Naive thymus-derived CD4-positive, alpha-beta T cell (primary cell): Measurements from ENCODE around the gene CACNG4. TPM values are rescaled to one million over a fixed set of nuclear protein-coding genes. Genes with fewer than 3 reads are reported as not detected.
A peak's percentile ranks its signal among the peaks of the same experiment; 100 is the strongest.

Experiments
- ATAC-seq: fragments of 150-1000 bp; cut with Tn5 transposase; 2 replicates; pipeline ENCODE4 v1.10.0; 2021; ENCODE audit warnings: mild to moderate bottlenecking, moderate library complexity
- CTCF ChIA-PET: fragments of 350-600 bp; sonication (Branson Sonifier 250); formaldehyde crosslinking; loops from one replicate; lab custom pipeline; 2021; ENCODE audit warnings: antibody characterized with exemption; lab: Charles Lee
- POLR2A ChIA-PET: fragments of 350-600 bp; sonication (Branson Sonifier 250); formaldehyde crosslinking; loops from one replicate; lab custom pipeline; 2021; ENCODE audit warnings: antibody characterized with exemption, inconsistent platforms; lab: Charles Lee
- DNase-seq, 9 donors: peaks; one replicate each; pipeline versions ENCODE4 v3.0.0 to v3.0.0-alpha.2; 2020 to 2022; ENCODE audit warnings: mixed read lengths in 1 of 9
- H3K27ac ChIP-seq: one replicate; pipeline ENCODE4 v1.7.0; 2013; ENCODE audit warnings: mild to moderate bottlenecking, low read depth, low read length, moderate library complexity
- H3K27me3 ChIP-seq, 2 donors: one replicate each; pipeline ENCODE4 v1.7.0; 2013; ENCODE audit warnings: low read length in 2 of 2, mild to moderate bottlenecking in 2 of 2, moderate library complexity in 2 of 2; ENCODE audit not compliant: control insufficient read depth in 2 of 2, insufficient read depth in 2 of 2
- H3K36me3 ChIP-seq, 3 experiments: 1 replicate in 2 of 3; 2 replicates in 1 of 3; pipeline ENCODE4 v1.7.0; 2013; ENCODE audit warnings: low read length in 3 of 3, mild to moderate bottlenecking in 3 of 3, moderate library complexity in 1 of 3; ENCODE audit not compliant: insufficient read depth in 3 of 3, control insufficient read depth in 2 of 3
- H3K4me1 ChIP-seq, 2 donors: one replicate each; pipeline ENCODE4 v1.7.0; 2013; ENCODE audit warnings: low read length in 2 of 2, mild to moderate bottlenecking in 2 of 2, moderate library complexity in 1 of 2; ENCODE audit not compliant: control insufficient read depth in 2 of 2, insufficient read depth in 2 of 2
- H3K4me3 ChIP-seq: 2 replicates; pipeline ENCODE4 v1.7.0; 2013; ENCODE audit warnings: mild to moderate bottlenecking, low read length
- H3K9me3 ChIP-seq, 3 experiments: 1 replicate in 2 of 3; 2 replicates in 1 of 3; pipeline ENCODE4 v1.7.0; 2013; ENCODE audit warnings: low read length in 3 of 3; ENCODE audit not compliant: control insufficient read depth in 2 of 3
- H3K27ac Mint-ChIP-seq, 9 donors: one replicate each; pipeline ENCODE4 v1.8.0; 2020 to 2022; ENCODE audit warnings: mixed read lengths in 9 of 9, mild to moderate bottlenecking in 8 of 9, moderate library complexity in 5 of 9, inconsistent platforms in 2 of 9
- H3K27me3 Mint-ChIP-seq, 5 donors: one replicate each; pipeline ENCODE4 v1.8.0; 2021 to 2022; ENCODE audit warnings: mixed read lengths in 5 of 5, mild to moderate bottlenecking in 1 of 5
- H3K36me3 Mint-ChIP-seq, 5 donors: one replicate each; pipeline ENCODE4 v1.8.0; 2020 to 2022; ENCODE audit warnings: mixed read lengths in 5 of 5, mild to moderate bottlenecking in 3 of 5, inconsistent platforms in 1 of 5
- H3K4me1 Mint-ChIP-seq, 7 donors: one replicate each; pipeline ENCODE4 v1.8.0; 2020 to 2022; ENCODE audit warnings: mixed read lengths in 7 of 7, mild to moderate bottlenecking in 3 of 7, inconsistent platforms in 1 of 7
- H3K4me3 Mint-ChIP-seq, 10 donors: one replicate each; pipeline ENCODE4 v1.8.0; 2020 to 2022; ENCODE audit warnings: mild to moderate bottlenecking in 10 of 10, mixed read lengths in 10 of 10, moderate library complexity in 6 of 10, inconsistent platforms in 2 of 10
- H3K9me3 Mint-ChIP-seq, 11 donors: one replicate each; pipeline ENCODE4 v1.8.0; 2020 to 2022; ENCODE audit warnings: mixed read lengths in 11 of 11, mild to moderate bottlenecking in 4 of 11, inconsistent platforms in 1 of 11, moderate library complexity in 1 of 11
- intact Hi-C, 2 donors: fragments of 100-400 bp; cut with micrococcal nuclease; formaldehyde crosslinking; loops; one replicate each; pipeline ENCODE4 v1.15.1; 2023
- polyA plus RNA-seq, 2 donors: library from polyadenylated mRNA; unstranded; fragments of 300-500 nt; fragmentation: Illumina TruSeq; gene quantifications; one replicate each; pipeline ENCODE4 v1.2.3, GENCODE V29; 2021
- total RNA-seq, 6 experiments: library from RNA in 5 of 6; stranded (reverse) in 5 of 6; gene quantifications; 1 replicate in 5 of 6; 2 replicates in 1 of 6; pipeline ENCODE4 v1.2.3 and lab custom pipeline; 2021 to 2026

CACNG4 gene
- total and polyA plus RNA-seq, 7 experiments from 2014 or later: not detected

GRCh38 chr17:67066717-67067116, 102.2 kb downstream of the CACNG4 start:
- no peaks in the 10 kb centered on the region for H3K4me1 ChIP-seq
- no peak overlapping the region for H3K27ac Mint-ChIP-seq
- no peaks in the 10 kb centered on the region for H3K27me3 ChIP-seq
- H3K4me3 ChIP-seq: no peak overlapping the region
- peaks cover 0 to 3% (median 0%) of the 10 kb centered on the region in 7 donors for H3K4me1 Mint-ChIP-seq
- intact Hi-C loops: no loop called here
- H3K36me3 ChIP-seq: no peaks in the 10 kb centered on the region
- ChIA-PET CTCF (no interaction called here), POLR2A (no interaction called here)
- H3K27me3 Mint-ChIP-seq: no peaks in the 10 kb centered on the region
- no peak overlapping the region for H3K27ac ChIP-seq
- no peaks in the 10 kb centered on the region for H3K9me3 ChIP-seq
- peaks cover 0 to 9% (median 0%) of the 10 kb centered on the region in 11 donors for H3K9me3 Mint-ChIP-seq
- ATAC-seq (no peak), DNase-seq (no peak)
- H3K4me3 Mint-ChIP-seq: no peak overlapping the region
- peaks cover 0 to 37% (median 24%) of the 10 kb centered on the region in 5 donors for H3K36me3 Mint-ChIP-seq

DNA sequence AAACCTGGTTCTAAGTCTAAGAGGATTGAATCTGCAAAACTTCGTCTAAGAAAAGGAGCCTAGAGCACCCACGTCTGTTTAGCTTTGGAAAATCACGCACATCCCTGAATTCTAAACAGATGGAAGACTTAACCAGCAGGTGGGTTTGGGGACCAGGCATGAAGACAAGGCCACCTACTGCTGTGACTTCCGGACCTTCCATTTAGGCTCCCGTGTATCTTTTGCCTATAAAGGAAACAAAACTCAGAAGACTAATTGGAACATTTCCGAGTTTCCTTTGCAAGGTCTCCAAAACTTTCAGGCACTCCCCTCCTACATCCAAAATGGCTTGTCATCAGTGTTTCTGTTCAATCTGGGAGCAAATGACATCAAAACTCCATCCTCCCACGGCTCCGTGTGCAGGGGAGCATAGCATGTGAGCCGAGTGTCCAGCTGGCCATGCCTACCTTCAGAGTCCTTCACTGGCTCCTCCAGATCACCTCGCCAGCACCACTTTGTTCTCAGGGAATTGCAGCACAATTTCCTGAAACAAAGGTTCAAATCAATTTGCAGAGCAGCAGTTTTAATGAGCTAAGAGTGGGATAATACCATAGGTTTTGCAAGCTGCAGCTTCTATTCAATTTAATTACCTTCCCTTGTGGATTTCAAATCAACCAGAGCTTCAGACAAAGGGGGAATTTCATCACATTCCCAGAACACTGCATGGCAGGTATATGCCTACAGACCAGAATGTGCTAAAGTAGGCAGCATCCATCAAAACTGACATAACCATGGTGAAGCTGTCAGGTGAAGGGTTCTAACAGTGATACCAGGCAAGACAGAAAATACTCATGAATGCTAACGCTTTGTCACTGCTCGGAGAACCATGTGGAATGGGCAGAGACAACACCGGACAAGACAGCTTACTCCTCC, 103.3 kb downstream of the CACNG4 start:
- Histone ChIP-seq H3K36me3 (no peaks in the 10 kb centered on the region), H3K4me1 (no peaks in the 10 kb centered on the region), H3K27ac (no peak overlapping the region), H3K4me3 (no peak overlapping the region), H3K9me3 (no peaks in the 10 kb centered on the region), H3K27me3 (no peaks in the 10 kb centered on the region)
- ChIA-PET CTCF (no interaction called here), POLR2A (no interaction called here)
- DNase-seq: no peak
- Mint-ChIP-seq H3K27me3 (no peaks in the 10 kb centered on the region), H3K4me3 (no peak overlapping the region), H3K4me1 (peaks cover 0 to 3% (median 0%) of the 10 kb centered on the region in 7 donors), H3K27ac (peak overlapping the region in 1 of 9 donors; percentile 52), H3K36me3 (peaks cover 0 to 39% (median 24%) of the 10 kb centered on the region in 5 donors), H3K9me3 (peaks cover 0 to 9% (median 0%) of the 10 kb centered on the region in 11 donors)
- intact Hi-C loops: no loop called here
- no peak for ATAC-seq

DNA sequence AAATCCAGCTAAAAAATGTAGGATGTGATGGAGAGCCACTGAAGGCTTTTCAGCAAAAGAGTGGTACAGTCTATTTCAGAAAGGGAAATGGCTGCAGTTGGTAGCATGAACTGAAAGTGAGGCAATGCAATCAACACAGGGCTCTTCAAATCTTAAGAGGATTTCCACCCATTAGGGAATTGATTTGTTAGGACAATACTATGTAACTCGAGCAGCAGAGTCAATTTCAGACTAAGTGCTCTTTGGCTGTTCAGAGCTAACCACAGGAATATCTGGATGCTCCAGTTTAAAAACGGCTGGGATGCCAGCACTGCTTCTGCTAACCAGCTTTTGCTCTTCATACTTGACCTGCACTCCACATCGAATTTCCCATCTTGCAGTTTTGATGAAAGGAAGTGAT, 104.5 kb downstream of the CACNG4 start:
- intact Hi-C loops: no loop called here
- H3K27me3 ChIP-seq: no peaks in the 10 kb centered on the region

DNA sequence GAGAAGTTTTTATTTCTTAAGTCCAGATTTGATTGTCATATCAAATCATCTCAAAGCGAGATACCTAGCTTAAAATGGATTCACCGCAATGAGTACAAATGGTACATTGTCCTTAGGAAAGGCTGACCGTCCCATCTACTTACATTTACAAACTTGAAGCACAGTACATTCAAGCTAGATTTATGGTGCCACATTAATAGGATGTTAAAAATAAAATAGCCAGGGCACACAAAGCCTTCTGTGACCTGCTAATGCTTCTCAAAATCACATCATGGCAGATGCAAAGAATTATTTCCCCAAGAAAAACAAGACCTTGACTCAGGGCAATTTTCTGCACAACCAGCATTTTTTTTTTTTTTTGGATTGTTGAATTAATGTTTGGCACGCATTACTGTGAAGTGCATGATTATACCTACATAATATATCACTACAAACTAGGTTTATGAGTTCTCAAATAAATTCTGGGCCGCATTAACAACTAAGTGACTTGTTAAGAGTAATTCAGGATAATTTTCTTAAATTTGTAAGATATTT, 105.2 kb downstream of the CACNG4 start:
- Mint-ChIP-seq H3K36me3 (peaks cover 3 to 45% (median 32%) of the 10 kb centered on the region in 5 donors), H3K4me3 (no peak overlapping the region), H3K4me1 (no peaks in the 10 kb centered on the region), H3K9me3 (peaks cover 0 to 13% (median 0%) of the 10 kb centered on the region in 11 donors), H3K27me3 (no peaks in the 10 kb centered on the region), H3K27ac (no peak overlapping the region)
- no peak for DNase-seq
- ChIA-PET POLR2A (no interaction called here), CTCF (no interaction called here)
- H3K36me3 ChIP-seq: no peaks in the 10 kb centered on the region
- no peaks in the 10 kb centered on the region for H3K27me3 ChIP-seq
- intact Hi-C loops: no loop called here
- H3K27ac ChIP-seq: no peak overlapping the region
- no peaks in the 10 kb centered on the region for H3K9me3 ChIP-seq
- no peak overlapping the region for H3K4me3 ChIP-seq
- no peaks in the 10 kb centered on the region for H3K4me1 ChIP-seq
- no peak for ATAC-seq

More for the DNA sequence above, 104.5 kb downstream of the CACNG4 start:
- CTCF ChIA-PET: no interaction called here
- H3K36me3 Mint-ChIP-seq: peaks cover 3 to 43% (median 29%) of the 10 kb centered on the region in 5 donors
- peaks cover 0 to 13% (median 0%) of the 10 kb centered on the region in 11 donors for H3K9me3 Mint-ChIP-seq
- H3K27ac Mint-ChIP-seq: peak overlapping the region in 2 of 9 donors; percentile 22 to 52
- H3K36me3 ChIP-seq: no peaks in the 10 kb centered on the region
- DNase-seq (no peak), ATAC-seq (no peak)
- H3K27me3 Mint-ChIP-seq: no peaks in the 10 kb centered on the region
- POLR2A ChIA-PET: no interaction called here
- no peak overlapping the region for H3K27ac ChIP-seq
- H3K4me1 Mint-ChIP-seq: no peaks in the 10 kb centered on the region
- no peaks in the 10 kb centered on the region for H3K4me1 ChIP-seq
- no peak overlapping the region for H3K4me3 ChIP-seq
- H3K4me3 Mint-ChIP-seq: no peak overlapping the region
- no peaks in the 10 kb centered on the region for H3K9me3 ChIP-seq

DNA sequence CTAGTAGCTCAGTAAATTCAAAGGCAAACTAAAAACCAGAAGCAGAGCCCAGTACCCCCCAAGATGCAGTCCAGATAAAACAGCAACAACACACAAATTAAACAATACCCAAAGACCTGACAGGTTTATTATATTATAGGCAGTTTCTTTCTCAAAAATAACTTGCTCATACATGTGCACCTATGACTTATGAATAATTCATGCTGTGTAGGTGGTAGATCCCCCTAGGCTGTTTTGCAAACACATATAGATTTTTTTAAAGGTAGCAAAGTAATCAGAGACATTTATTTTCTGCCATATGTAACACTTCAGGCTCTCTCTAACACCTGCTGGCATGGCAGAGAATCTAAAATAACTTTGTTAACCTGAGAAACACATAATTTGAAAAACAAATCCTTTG, 107.1 kb downstream of the CACNG4 start:
- Histone ChIP-seq H3K36me3 (no peaks in the 10 kb centered on the region), H3K4me1 (no peaks in the 10 kb centered on the region), H3K9me3 (no peaks in the 10 kb centered on the region), H3K27me3 (no peaks in the 10 kb centered on the region), H3K4me3 (no peak overlapping the region), H3K27ac (no peak overlapping the region)
- H3K27ac Mint-ChIP-seq: no peak overlapping the region
- ATAC-seq (no peak), DNase-seq (no peak)
- CTCF ChIA-PET: no interaction called here
- H3K27me3 Mint-ChIP-seq: no peaks in the 10 kb centered on the region
- peaks cover 8 to 54% (median 34%) of the 10 kb centered on the region in 5 donors for H3K36me3 Mint-ChIP-seq
- H3K9me3 Mint-ChIP-seq: peaks cover 0 to 13% (median 0%) of the 10 kb centered on the region in 11 donors
- intact Hi-C loops: no loop called here
- POLR2A ChIA-PET: no interaction called here
- H3K4me1 Mint-ChIP-seq: no peaks in the 10 kb centered on the region
- H3K4me3 Mint-ChIP-seq: no peak overlapping the region

- Mint-ChIP-seq H3K9me3 (peaks cover 0 to 13% (median 0%) of the 10 kb centered on the region in 11 donors), H3K27ac (no peak overlapping the region), H3K4me3 (no peak overlapping the region), H3K4me1 (no peaks in the 10 kb centered on the region), H3K36me3 (peaks cover 8 to 49% (median 34%) of the 10 kb centered on the region in 5 donors), H3K27me3 (no peaks in the 10 kb centered on the region)
- no peak overlapping the region for H3K27ac ChIP-seq
- ATAC-seq (no peak), DNase-seq (no peak)
- no peaks in the 10 kb centered on the region for H3K27me3 ChIP-seq
- CTCF ChIA-PET: no interaction called here
- peaks cover 0 to 4% (median 3%) of the 10 kb centered on the region in 3 experiments for H3K36me3 ChIP-seq
- H3K4me1 ChIP-seq: no peaks in the 10 kb centered on the region
- no peak overlapping the region for H3K4me3 ChIP-seq
- no peaks in the 10 kb centered on the region for H3K9me3 ChIP-seq
- POLR2A ChIA-PET: no interaction called here
- intact Hi-C loops: no loop called here
Measured at GRCh38 chr17:67072885-67073284, 108.4 kb downstream of the CACNG4 start.
